GM21390 (cell line): ENCODE results near the gene TMEM119.
"Not testable (repeated sequence)": the region's sequence is repeated elsewhere in the genome, so short reads cannot be mapped to it uniquely, and the experiment has no call there.

Experiments
- ATAC-seq: cut with Tn5 transposase; IDR thresholded peaks from one replicate; pipeline ENCODE4 v1.9.1; 2021; ENCODE audit not compliant: unreplicated experiment

TMEM119 gene

GRCh38 chr12:108602976-108603704 lies 5.3 kb upstream of the TMEM119 start:
- no peak for ATAC-seq

GRCh38 chr12:108602209-108602705 lies 4.4 kb upstream of the TMEM119 start:
- ATAC-seq: no peak

DNA sequence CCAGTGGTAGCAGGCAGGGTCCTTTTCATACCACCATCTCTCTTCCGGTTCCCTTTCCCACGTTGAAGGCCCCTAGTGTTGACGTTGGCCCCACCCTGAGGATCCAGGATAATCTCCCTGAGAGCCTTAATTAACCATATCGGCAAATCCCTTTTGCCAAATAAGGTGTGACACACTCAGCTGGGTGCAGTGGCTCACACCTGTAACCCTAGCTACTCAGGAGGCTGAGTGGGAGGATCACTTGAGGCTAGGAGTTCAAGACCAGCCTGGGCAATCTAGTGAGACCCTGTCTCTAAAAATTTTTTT lies 2.8 kb upstream of the TMEM119 start:
- no peak for ATAC-seq

DNA sequence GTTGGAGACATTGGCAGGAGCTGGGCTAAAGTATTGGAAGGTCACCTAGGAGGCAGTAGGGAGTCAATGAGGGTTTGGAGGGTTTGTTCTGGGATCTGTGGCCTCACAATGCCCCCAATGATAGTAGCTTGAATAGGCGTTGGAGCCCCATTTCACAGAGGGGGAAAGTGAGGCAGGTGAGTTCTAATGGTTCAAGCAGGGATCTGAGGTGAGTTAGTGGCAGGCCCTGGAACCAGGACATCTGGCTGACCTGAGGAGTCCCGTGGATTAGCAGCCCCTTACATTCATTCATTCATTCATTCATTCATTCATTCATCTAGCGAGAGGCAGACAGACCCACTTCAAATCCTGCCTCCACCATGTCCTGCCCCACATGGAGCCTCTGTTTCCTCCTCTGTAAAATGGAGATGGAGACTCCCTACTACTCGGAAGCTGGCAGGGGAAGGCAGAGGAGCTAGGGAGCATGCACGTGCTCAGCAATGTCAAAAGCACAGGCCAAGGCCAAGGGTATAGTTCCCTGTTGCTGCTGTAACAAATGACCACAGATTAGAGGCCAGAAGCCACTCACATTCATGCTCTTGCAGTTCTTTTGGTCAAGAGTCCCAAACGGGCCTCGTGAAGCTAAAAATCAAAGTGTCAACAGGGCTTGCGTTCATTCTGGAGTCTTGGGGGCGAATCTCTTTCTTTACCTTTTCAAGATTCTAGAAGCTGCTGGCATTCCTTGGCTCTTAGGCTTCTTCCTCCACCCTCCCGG lies 2.2 kb upstream of the TMEM119 start:
- ATAC-seq: no peak

- ATAC-seq: no peak
These were observed 1.7 kb upstream of the TMEM119 start for GRCh38 chr12:108599541-108599940.

DNA sequence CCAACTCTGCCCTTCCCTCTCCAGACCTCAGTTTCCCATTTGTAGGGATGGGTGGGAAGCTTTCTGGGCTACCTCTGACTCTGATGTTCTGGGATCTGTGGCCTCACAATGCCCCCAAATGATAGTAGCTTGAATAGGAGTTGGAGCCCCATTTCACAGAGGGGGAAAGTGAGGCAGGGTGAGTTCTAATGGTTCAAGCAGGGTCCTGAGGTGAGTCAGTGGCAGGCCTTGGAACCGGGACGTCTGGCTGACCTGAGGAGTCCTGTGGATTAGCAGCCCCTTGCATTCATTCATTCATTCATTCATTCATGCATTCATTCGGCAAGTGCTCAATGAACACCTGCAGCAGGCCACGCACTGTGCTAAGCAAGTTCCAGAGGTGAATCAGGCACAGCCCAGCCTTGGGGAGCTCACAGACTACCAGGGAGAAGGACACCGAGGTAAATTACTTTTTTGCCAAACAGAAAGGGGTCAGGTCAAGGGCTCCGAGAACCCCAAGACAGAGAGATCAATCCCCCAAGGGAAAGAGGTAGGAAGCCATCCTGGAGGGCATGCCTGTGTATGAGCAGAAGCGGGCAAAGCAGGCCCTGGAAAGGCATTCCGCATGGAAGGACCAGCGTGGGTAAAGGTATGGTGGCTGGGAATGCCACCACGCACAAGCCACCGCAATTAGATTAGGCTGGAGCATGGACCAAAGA lies 818 bp upstream of the TMEM119 start:
- ATAC-seq: no peak

GRCh38 chr12:108596854-108597558 lies 878 bp downstream of the TMEM119 start:
- no peak for ATAC-seq

DNA sequence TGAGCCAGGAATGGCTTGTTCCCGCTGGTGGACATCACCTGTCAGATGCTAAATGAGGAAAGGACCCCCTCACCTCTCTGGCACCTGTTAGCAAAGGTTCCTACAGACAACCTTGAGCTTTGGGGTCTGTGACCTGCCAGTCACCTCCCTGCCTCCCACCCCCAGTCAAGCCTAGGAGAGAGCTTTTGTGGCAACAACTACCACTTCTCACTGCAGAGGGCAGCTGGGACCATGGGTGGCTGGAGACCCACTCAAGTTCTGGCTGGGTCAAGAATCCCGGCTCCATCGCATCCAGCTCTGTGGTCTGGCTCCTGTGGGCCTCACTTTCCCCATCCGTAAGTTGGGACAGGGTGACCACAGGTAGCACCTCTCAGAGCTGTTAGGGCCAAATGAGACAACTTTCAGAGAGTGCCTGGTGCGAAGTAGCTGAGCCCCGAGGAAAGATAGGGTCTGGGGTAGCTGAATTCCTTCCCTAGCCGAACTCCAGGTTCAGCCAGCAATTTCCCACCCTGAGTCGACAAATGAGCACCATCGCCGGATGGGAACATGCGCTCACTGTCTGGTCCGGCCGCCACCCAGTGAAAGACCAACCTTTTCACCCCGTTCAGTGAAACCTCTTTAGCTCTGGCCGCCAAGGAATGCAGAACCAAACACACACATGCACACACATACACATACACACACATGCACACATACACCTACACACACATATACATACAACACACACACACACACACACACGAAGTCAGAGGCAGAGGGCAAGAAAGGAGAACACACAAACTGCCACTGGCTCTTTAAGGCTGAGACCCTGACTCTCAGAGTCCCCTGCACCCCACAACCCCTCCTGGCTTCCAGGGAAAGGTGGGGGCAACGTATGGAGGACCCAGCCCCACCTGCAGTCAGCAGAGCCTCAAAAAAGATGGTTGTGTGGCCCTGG lies 1.9 kb downstream of the TMEM119 start:
- no peak for ATAC-seq

DNA sequence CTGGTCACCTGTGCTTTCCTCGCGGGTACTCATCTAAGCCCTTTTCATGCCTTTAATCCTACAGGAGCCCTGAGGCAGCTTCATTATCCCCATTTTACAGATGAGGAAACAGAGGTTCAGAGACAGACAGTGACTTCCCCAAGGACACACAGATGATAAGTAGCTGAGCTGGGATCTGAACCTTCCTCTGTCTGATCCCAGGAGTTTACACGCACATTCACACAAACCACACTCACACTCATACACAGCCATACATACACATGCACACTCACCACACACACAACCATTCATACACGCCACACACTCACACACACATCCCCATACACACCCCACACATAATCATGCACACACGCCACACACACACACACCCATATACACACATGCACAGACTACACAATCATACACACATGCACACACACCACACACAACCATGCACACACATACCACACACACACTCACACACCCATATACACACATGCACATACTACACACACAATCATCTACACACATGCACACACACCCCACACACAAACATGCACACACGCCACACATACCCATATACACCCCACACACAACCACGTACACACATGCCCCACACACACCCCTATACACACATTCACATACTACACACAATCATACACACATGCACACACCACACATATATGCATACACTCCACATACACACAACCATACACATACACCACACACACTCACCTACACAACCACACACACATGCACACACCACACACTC lies 2.7 kb downstream of the TMEM119 start:
- no peak for ATAC-seq

DNA sequence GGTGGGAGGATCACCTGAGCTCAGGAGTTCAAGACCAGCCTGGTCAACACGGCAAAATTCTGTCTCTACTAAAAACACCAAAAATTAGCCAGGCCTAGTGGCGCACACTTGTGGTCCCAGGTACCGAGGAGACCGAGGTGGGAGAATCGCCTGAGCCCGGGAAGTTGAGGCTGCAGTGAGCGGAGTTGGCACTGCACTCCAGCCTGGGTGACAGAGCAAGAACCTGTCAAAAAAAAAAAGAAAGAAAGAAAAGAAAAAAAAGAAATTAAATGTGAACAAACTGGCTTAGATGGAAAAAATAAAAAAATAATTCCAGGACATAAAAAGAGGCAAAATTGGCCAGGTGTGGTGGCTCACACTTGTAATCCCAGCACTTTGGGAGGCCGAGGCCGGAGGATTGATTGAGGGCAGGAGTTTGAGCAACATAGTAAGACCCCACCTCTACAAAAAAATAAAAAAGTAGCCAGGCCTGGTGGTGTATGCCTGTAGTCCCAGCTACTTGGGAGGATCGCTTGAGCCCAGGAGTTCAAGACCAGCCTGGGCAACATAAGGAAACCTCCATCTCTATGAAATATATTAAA lies 3.5 kb downstream of the TMEM119 start:
- no peak for ATAC-seq

- no peak for ATAC-seq
These were observed 5.6 kb downstream of the TMEM119 start for GRCh38 chr12:108592033-108592909.

GRCh38 chr12:108591267-108591980 lies 6.5 kb downstream of the TMEM119 start:
- no peak for ATAC-seq

DNA sequence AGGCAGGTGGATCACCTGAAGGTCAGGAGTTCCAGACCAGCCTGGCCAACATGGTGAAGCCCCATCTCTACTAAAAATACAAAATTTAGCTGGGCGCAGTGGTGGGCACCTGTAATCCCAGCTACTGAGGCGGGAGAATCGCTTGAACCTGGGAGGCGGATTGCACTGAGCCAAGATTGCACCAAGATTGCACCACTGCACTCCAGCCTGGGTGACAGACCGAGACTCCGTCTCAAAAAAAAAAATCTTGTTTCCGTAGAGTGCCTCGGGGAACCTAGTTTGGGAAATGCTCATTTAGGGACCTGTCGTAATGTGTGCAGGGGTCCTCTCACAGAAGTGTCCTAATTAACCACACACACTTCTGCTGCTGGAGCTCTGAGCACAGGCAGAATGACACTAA lies 7.4 kb downstream of the TMEM119 start:
- ATAC-seq: not testable (repeated sequence)

DNA sequence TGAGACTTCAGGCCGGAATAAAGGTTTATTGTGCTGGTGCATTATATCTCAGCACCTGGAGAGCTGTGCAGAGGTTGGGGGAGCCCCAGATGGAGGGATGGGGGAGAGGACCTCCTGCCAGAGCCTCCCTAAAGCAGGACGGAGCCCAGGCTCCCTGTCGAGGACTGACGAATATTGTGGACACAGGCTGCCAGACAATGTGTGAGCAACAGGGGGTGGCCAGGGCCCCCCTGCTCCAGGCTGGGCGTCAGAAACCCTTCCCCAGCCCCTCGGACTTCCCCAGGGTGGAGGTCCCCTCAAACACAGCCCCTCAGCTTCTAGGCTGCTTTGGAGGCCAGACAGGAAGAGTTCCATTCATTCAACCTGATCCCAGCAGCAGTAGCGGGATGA lies 8.0 kb downstream of the TMEM119 start:
- no peak for ATAC-seq

DNA sequence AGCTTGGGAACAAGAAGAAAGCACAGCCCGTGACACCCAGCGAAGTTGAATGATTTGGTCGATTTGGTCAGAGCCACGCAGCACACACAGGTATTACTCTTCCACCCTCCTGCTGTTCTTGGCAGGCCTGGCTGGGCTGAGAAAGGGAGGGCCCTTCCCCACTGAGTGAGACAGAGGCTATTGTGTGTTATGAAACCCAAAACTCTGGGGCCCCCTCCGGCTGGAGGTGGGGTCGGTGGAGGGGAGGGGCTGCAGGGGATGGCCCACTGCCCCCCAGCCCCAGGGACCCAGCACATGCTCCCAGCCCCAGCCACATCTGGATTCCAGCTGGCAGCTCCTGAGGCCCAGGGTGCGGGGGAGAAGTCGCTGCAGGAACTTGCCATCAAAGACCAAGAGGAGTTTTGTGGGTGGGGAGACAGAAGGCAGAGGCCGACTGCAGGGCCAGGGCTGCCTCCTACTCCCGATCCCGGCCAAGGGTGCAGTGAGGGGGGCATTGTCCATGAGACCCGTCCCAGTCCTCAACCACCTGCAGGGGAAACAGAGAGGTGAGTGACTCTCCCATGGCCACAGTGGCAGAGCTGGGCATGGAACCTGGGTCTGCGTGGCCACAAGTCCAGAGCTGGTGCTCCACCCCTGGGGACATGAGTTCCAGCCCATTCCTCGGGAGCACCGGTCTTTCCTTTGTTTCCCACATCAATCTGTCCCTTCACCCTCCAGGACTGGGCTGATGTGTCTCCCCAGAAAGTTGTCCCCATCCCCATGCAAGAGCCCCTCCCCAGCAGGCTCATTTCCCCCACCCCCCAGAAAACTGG lies 8.7 kb downstream of the TMEM119 start:
- no peak for ATAC-seq

- no peak for ATAC-seq
These were observed 10.1 kb downstream of the TMEM119 start for GRCh38 chr12:108587826-108588225.

GRCh38 chr12:108586306-108586705 lies 11.6 kb downstream of the TMEM119 start:
- no peak for ATAC-seq
